HCT116 (cell line): ENCODE measurements around the gene TIMM10B. TPM values are rescaled to one million over a fixed set of nuclear protein-coding genes. Genes with fewer than 3 reads are reported as not detected.

Source experiments
- ATAC-seq: fragments of 200-7000 bp; cut with Tn5 transposase; 2 replicates; pipeline ENCODE4 v1.9.1; 2020; ENCODE audit warnings: mild to moderate bottlenecking, moderate library complexity
- BruUV-seq: library from RNA; stranded (reverse); fragments of 400-500 nt; replicated peaks from 2 replicates; lab custom pipeline; 2021; lab: Mats Ljungman, UMichigan
- CTCF ChIA-PET: fragments of 300-600 bp; sonication (Branson Sonifier 250); formaldehyde crosslinking; loops from one replicate; lab custom pipeline; 2021; ENCODE audit warnings: antibody characterized with exemption; lab: Charles Lee
- POLR2A ChIA-PET: fragments of 300-600, 350-600 bp; sonication (Branson Sonifier 250); formaldehyde crosslinking; loops from one replicate; lab custom pipeline; 2021; ENCODE audit warnings: antibody characterized with exemption; lab: Charles Lee
- RAD21 ChIA-PET, 2 experiments: fragments of 300-600 bp; sonication (Branson Sonifier 250); formaldehyde crosslinking; loops; one replicate each; lab custom pipeline; 2023; ENCODE audit warnings: low total read pairs in 2 of 2; ENCODE audit not compliant: uncharacterized antibody in 2 of 2, unreplicated experiment in 2 of 2, low non-redundant PET in 1 of 2; lab: Charles Lee
- DNase-seq: peaks from one replicate; pipeline ENCODE4 v3.0.0-alpha.2; 2010; ENCODE audit warnings: low read depth, low spot score
- H2AFZ ChIP-seq: fragments of 200-600 bp; shearing (Covaris generic), sonication (generic); 2 replicates; pipeline ENCODE4 v1.6.1; 2017; ENCODE audit warnings: low read depth, mixed run types, mixed read lengths, antibody characterized with exemption, low read length; ENCODE audit not compliant: poor library complexity, severe bottlenecking
- H3K27ac ChIP-seq: 2 replicates; pipeline ENCODE4 v1.5.1; 2012; ENCODE audit warnings: low read depth, low read length
- H3K27me3 ChIP-seq: fragments of 200-600 bp; sonication (generic); 2 replicates; pipeline ENCODE4 v1.6.1; 2016; ENCODE audit warnings: mixed run types, low read length, mixed read lengths; ENCODE audit not compliant: insufficient read depth
- H3K36me3 ChIP-seq, 2 experiments: fragments of 200-500 bp in 1 of 2; fragments of 200-600 bp in 1 of 2; sonication (Bioruptor generic) in 1 of 2; sonication (generic) in 1 of 2; 2 replicates each; pipeline versions ENCODE4 v1.5.1 to v1.6.1; 2014 to 2016; ENCODE audit warnings: low read length in 2 of 2, inconsistent platforms in 1 of 2, mixed read lengths in 1 of 2, mixed run types in 1 of 2; ENCODE audit not compliant: insufficient read depth in 2 of 2, control insufficient read depth in 1 of 2
- H3K4me1 ChIP-seq, 2 experiments: fragments of 200-600 bp in 1 of 2; sonication (generic) in 1 of 2; 2 replicates each; pipeline versions ENCODE4 v1.5.1 to v1.6.1; 2012 to 2017; ENCODE audit warnings: low read length in 2 of 2, inconsistent platforms in 1 of 2, mild to moderate bottlenecking in 1 of 2, mixed read lengths in 1 of 2, mixed run types in 1 of 2, moderate library complexity in 1 of 2; ENCODE audit not compliant: insufficient read depth in 2 of 2, control insufficient read depth in 1 of 2
- H3K4me2 ChIP-seq: fragments of 200-600 bp; sonication (generic); 2 replicates; pipeline ENCODE4 v1.6.1; 2017; ENCODE audit warnings: mixed run types, low read length, mixed read lengths
- H3K4me3 ChIP-seq, 2 experiments: fragments of 200-600 bp in 1 of 2; sonication (generic) in 1 of 2; replicated peaks in 1 of 2; 2 replicates each; pipeline ENCODE4 v1.5.1; 2011 to 2016; ENCODE audit warnings: low read length in 2 of 2, control low read depth in 1 of 2, low read depth in 1 of 2, mild to moderate bottlenecking in 1 of 2, mixed read lengths in 1 of 2, mixed run types in 1 of 2
- H3K79me2 ChIP-seq: fragments of 200-600 bp; sonication (generic); 2 replicates; pipeline ENCODE4 v1.6.1; 2017; ENCODE audit warnings: mild to moderate bottlenecking, mixed run types, low read length, moderate library complexity, mixed read lengths; ENCODE audit not compliant: insufficient read depth
- H3K9ac ChIP-seq: fragments of 200-600 bp; sonication (generic); 2 replicates; pipeline ENCODE4 v1.6.1; 2016; ENCODE audit warnings: low read length, mixed read lengths
- H3K9me2 ChIP-seq: fragments of 200-600 bp; sonication (generic), shearing (Covaris generic); 2 replicates; pipeline ENCODE4 v1.6.1; 2017; ENCODE audit warnings: mixed run types, mild to moderate bottlenecking, moderate library complexity; ENCODE audit not compliant: insufficient read depth
- H3K9me3 ChIP-seq, 2 experiments: fragments of 200-500 bp in 1 of 2; fragments of 200-600 bp in 1 of 2; sonication (Bioruptor generic) in 1 of 2; sonication (generic) in 1 of 2; 2 replicates each; pipeline ENCODE4 v1.6.1; 2014 to 2017; ENCODE audit warnings: low read length in 2 of 2, mixed read lengths in 2 of 2, inconsistent platforms in 1 of 2, low read depth in 1 of 2, mild to moderate bottlenecking in 1 of 2, mixed run types in 1 of 2, moderate library complexity in 1 of 2; ENCODE audit not compliant: control insufficient read depth in 1 of 2, insufficient read depth in 1 of 2
- H4K20me1 ChIP-seq: fragments of 200-600 bp; sonication (generic), shearing (Covaris generic); 2 replicates; pipeline ENCODE4 v1.6.1; 2017; ENCODE audit warnings: mixed run types, mild to moderate bottlenecking, moderate library complexity; ENCODE audit not compliant: insufficient read depth
- CBX3 ChIP-seq: IDR thresholded peaks from 2 replicates; pipeline ENCODE4 v1.6.1; 2012; ENCODE audit warnings: low read depth
- CEBPB ChIP-seq: IDR thresholded peaks from 2 replicates; pipeline ENCODE4 v1.6.1; 2012; ENCODE audit warnings: low read depth
- ELF1 ChIP-seq: IDR thresholded peaks from 2 replicates; pipeline ENCODE4 v1.6.1; 2012; ENCODE audit warnings: low read depth, borderline replicate concordance
- EZH2 ChIP-seq: fragments of 200-600 bp; sonication (generic); IDR thresholded peaks from 2 replicates; pipeline ENCODE4 v1.6.1; 2017; ENCODE audit warnings: antibody characterized with exemption, mixed run types
- FOSL1 ChIP-seq: IDR thresholded peaks from 2 replicates; pipeline ENCODE4 v1.6.1; 2012; ENCODE audit warnings: low read depth
- JUND ChIP-seq: IDR thresholded peaks from 2 replicates; pipeline ENCODE4 v1.6.1; 2012
- RAD21 ChIP-seq: IDR thresholded peaks from 2 replicates; pipeline ENCODE4 v1.6.1; 2012; ENCODE audit warnings: low read depth, mild to moderate bottlenecking
- SIN3A ChIP-seq: IDR thresholded peaks from 2 replicates; pipeline ENCODE4 v1.6.1; 2012; ENCODE audit warnings: low read depth
- YY1 ChIP-seq: IDR thresholded peaks from 2 replicates; pipeline ENCODE4 v1.6.1; 2011; ENCODE audit warnings: low read length, low read depth, moderate library complexity, mild to moderate bottlenecking; ENCODE audit not compliant: insufficient replicate concordance; ENCODE audit errors: extremely low read depth
- ZFX ChIP-seq: fragments of 450-650 bp; IDR thresholded peaks from 2 replicates; pipeline ENCODE4 v1.6.1; 2017
- intact Hi-C: fragments of 100-400 bp; cut with micrococcal nuclease; formaldehyde crosslinking; loops from 2 replicates; pipeline ENCODE4 v1.10.0; 2022
- total RNA-seq: library from RNA; stranded (reverse); gene quantifications from one replicate; pipeline ENCODE4 v1.2.1, GENCODE V29; 2021; ENCODE audit not compliant: unreplicated experiment
- TF ChIP-seq, protein P1 (sequence below): IDR thresholded peaks from 2 replicates; pipeline ENCODE4 v1.6.1; 2012
- TF ChIP-seq, protein P2 (sequence below): IDR thresholded peaks from 2 replicates; pipeline ENCODE4 v1.6.1; 2012; ENCODE audit warnings: low read depth

Gene TIMM10B
- total RNA-seq, 1 experiment from 2014 or later: 22.9 TPM

DNA sequence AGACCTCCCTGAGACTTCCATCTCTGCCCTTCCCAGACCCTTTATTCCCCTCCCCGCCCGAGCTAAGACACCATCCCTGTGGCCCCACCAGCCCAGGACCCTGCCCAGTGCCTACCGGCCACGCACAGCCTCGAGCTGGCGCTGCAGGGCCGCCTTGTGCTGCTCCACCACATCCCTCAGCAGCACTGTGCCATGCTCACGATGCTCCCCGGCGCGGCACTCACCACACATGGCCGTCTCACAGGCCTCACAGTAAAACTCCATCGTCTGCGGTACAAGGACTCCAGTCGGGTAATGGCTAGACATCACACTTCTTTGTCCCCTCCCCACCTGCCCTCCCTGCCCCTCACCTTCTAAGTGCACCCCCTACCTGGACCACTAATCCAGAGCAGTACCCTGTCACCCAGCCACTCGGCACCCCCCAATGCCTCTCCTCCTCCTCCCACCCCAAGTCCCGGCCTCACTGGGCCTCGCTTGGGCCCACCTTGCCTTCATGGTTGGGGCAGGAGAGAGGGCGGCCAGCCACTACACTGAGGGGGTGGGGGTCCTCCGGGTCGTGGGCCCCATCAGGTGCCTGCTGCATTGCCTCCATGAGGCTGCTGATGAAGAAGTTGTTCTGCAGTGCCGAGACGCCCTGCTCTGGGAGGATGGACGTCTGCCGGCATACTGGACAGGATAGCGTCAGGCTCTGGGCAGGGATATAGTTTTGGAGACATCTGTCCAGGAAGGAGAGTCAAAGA lies 23.6 kb upstream of the TIMM10B start:
- no peaks in the 10 kb centered on the region for H4K20me1 ChIP-seq
- TF ChIP-seq YY1 (no peak), FOSL1 (no peak), RAD21 (no peak), ZFX (no peak), CBX3 (no peak)
- no peak overlapping the region for H3K27ac ChIP-seq
- no peaks in the 10 kb centered on the region for H3K9me2 ChIP-seq
- no peak overlapping the region for H3K9ac ChIP-seq
- no peaks in the 10 kb centered on the region for H3K79me2 ChIP-seq
- POLR2A ChIA-PET: no interaction called here
- intact Hi-C loops: no loop called here
- H3K27me3 ChIP-seq: no peaks in the 10 kb centered on the region
- DNase-seq (no peak), ATAC-seq (no peak)
- no peak overlapping the region for H2AFZ ChIP-seq
- H3K4me3 ChIP-seq: no peak overlapping the region
- no TSS peak for BruUV-seq
- CTCF ChIA-PET: no interaction called here
- H3K4me2 ChIP-seq: no peak overlapping the region
- peaks cover 0 to 2% of the 10 kb centered on the region in 2 experiments; a peak in 1 of 4 replicates for H3K36me3 ChIP-seq
- RAD21 ChIA-PET: no interaction called here
- no peaks in the 10 kb centered on the region for H3K4me1 ChIP-seq
- H3K9me3 ChIP-seq: no peaks in the 10 kb centered on the region

DNA sequence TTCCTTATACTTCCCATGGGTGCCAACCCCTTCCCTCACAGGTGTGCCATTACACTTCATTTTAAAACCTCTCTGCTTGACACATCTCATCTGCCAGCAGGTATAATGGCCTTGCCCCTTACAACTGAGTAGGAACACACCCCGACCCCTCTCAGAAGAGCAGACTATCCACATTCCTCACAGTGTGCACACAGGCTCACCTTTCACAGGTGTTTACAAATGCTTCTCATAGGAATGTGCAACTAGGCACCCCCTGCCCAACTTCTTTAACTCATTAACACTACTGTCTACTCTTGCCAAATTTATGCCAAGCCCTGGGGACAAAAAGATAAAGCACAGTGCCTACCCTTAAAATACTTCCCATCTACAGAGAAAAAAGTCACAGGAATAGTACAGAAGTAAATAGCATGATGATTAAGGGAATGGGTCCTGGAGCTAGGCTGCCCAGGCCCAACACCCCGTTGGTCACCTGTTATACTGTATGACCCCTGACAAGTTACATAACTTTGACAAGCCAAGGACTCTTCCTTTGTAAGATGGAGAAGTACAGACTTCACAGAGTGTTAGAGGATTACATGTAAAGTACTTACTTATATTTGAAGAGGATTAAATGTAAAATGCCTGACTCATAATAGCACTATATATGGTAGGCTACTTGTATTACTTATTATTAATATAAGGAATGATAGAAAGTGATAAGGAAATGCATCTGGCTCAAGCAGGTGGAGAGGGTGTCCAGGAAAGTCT lies 22.8 kb upstream of the TIMM10B start:
- Histone ChIP-seq H3K9ac (no peak overlapping the region), H3K9me3 (no peaks in the 10 kb centered on the region), H3K4me1 (no peaks in the 10 kb centered on the region), H3K4me2 (no peak overlapping the region), H3K9me2 (no peaks in the 10 kb centered on the region), H3K27ac (no peak overlapping the region), H4K20me1 (no peaks in the 10 kb centered on the region), H3K4me3 (no peak overlapping the region), H3K27me3 (no peaks in the 10 kb centered on the region), H3K79me2 (no peaks in the 10 kb centered on the region), H3K36me3 (peaks cover 0 to 2% of the 10 kb centered on the region in 2 experiments; a peak in 1 of 4 replicates), H2AFZ (no peak overlapping the region)
- intact Hi-C loops: no loop called here
- DNase-seq: no peak
- ChIA-PET RAD21 (no interaction called here), POLR2A (no interaction called here), CTCF (no interaction called here)
- no peak for ATAC-seq
- no TSS peak for BruUV-seq
- TF ChIP-seq FOSL1: no peak
- TF ChIP-seq, protein P1, sequence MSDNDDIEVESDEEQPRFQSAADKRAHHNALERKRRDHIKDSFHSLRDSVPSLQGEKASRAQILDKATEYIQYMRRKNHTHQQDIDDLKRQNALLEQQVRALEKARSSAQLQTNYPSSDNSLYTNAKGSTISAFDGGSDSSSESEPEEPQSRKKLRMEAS: no peak
- TF ChIP-seq EZH2: no peak
- no peak for TF ChIP-seq ELF1
- no peak for TF ChIP-seq RAD21
- TF ChIP-seq JUND: no peak
- no peak for TF ChIP-seq ZFX
- TF ChIP-seq, protein P2, sequence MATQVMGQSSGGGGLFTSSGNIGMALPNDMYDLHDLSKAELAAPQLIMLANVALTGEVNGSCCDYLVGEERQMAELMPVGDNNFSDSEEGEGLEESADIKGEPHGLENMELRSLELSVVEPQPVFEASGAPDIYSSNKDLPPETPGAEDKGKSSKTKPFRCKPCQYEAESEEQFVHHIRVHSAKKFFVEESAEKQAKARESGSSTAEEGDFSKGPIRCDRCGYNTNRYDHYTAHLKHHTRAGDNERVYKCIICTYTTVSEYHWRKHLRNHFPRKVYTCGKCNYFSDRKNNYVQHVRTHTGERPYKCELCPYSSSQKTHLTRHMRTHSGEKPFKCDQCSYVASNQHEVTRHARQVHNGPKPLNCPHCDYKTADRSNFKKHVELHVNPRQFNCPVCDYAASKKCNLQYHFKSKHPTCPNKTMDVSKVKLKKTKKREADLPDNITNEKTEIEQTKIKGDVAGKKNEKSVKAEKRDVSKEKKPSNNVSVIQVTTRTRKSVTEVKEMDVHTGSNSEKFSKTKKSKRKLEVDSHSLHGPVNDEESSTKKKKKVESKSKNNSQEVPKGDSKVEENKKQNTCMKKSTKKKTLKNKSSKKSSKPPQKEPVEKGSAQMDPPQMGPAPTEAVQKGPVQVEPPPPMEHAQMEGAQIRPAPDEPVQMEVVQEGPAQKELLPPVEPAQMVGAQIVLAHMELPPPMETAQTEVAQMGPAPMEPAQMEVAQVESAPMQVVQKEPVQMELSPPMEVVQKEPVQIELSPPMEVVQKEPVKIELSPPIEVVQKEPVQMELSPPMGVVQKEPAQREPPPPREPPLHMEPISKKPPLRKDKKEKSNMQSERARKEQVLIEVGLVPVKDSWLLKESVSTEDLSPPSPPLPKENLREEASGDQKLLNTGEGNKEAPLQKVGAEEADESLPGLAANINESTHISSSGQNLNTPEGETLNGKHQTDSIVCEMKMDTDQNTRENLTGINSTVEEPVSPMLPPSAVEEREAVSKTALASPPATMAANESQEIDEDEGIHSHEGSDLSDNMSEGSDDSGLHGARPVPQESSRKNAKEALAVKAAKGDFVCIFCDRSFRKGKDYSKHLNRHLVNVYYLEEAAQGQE: no peak
- TF ChIP-seq CBX3: no peak
- no peak for TF ChIP-seq YY1
- TF ChIP-seq SIN3A: no peak
- TF ChIP-seq CEBPB: no peak
